ENCODE measurements around the gene PROKR1. TPM values are rescaled to one million over a fixed set of nuclear protein-coding genes. Genes with fewer than 3 reads are reported as not detected.

The PROKR1 gene
- total and polyA plus RNA-seq, 2 donors (not counting 1 experiment from before 2014, with no cell fraction given), result 0.01 TPM; not detected in 1

GRCh38 chr2:68667371-68667770 lies 24.0 kb downstream of the PROKR1 start:
- Histone ChIP-seq H3K9ac (ENCODE audit: low read length) (no peak overlapping the region), H3K4me2 (replicated peaks; ENCODE audit: low read depth, low read length, poor library complexity, severe bottlenecking) (no peak overlapping the region), H3K36me3 (replicated peaks in 1 of 2; ENCODE audit: control extremely low read depth in 1 of 2, control insufficient read depth in 1 of 2, extremely low read depth in 1 of 2, insufficient read depth in 2 of 2, low read length in 1 of 2) (no peaks in the 10 kb centered on the region), H3K27ac (ENCODE audit: low read length in 2 of 2) (no peak overlapping the region), H3K4me3 (ENCODE audit: control extremely low read depth in 1 of 5, extremely low read depth in 1 of 5, insufficient read depth in 1 of 5, low read depth in 2 of 5, low read length in 4 of 5) (no peak overlapping the region), H2AFZ (ENCODE audit: insufficient read depth, low read depth, low read length, poor library complexity, severe bottlenecking) (no peak overlapping the region), H4K20me1 (ENCODE audit: control insufficient read depth, insufficient read depth, low read length, poor library complexity, severe bottlenecking) (no peaks in the 10 kb centered on the region), H3K27me3 (replicated peaks in 1 of 4; ENCODE audit: control extremely low read depth in 1 of 4, control insufficient read depth in 3 of 4, insufficient read depth in 4 of 4, low read length in 3 of 4) (no peaks in the 10 kb centered on the region), H3K79me2 (ENCODE audit: control insufficient read depth, insufficient read depth, low read length) (no peaks in the 10 kb centered on the region), H3K9me3 (ENCODE audit: control extremely low read depth in 1 of 3, control insufficient read depth in 2 of 3, insufficient read depth in 1 of 3, low read length in 2 of 3) (peaks cover 0 to 4% (median 0%) of the 10 kb centered on the region in 3 donors), H3K4me1 (ENCODE audit: control insufficient read depth in 2 of 2, insufficient read depth in 2 of 2, low read length in 2 of 2) (peaks cover 8% of the 10 kb centered on the region in 2 donors)
- intact Hi-C loops (cut with micrococcal nuclease), result no loop called here
- ChIA-PET CTCF (interaction anchor here (1.2 kb wide), 1 partner anchor 37 kb away, joined by 3 read pairs; no protein-coding TSS in a partner anchor), POLR2A (no interaction called here)
- ATAC-seq (ENCODE audit: low read depth) (no peak), DNase-seq (no peak)
- no peak for TF ChIP-seq EZH2 (IDR thresholded peaks at IDR 0.05; ENCODE audit: borderline replicate concordance, insufficient read depth, low read depth, low read length, poor library complexity, severe bottlenecking)
- TF ChIP-seq, protein P1, sequence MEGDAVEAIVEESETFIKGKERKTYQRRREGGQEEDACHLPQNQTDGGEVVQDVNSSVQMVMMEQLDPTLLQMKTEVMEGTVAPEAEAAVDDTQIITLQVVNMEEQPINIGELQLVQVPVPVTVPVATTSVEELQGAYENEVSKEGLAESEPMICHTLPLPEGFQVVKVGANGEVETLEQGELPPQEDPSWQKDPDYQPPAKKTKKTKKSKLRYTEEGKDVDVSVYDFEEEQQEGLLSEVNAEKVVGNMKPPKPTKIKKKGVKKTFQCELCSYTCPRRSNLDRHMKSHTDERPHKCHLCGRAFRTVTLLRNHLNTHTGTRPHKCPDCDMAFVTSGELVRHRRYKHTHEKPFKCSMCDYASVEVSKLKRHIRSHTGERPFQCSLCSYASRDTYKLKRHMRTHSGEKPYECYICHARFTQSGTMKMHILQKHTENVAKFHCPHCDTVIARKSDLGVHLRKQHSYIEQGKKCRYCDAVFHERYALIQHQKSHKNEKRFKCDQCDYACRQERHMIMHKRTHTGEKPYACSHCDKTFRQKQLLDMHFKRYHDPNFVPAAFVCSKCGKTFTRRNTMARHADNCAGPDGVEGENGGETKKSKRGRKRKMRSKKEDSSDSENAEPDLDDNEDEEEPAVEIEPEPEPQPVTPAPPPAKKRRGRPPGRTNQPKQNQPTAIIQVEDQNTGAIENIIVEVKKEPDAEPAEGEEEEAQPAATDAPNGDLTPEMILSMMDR (IDR thresholded peaks at IDR 0.05), result no peak
- WGBS (ENCODE audit: insufficient coverage), result no CpG with 5 or more reads among the region's 2 CpGs
- peaks cover 10% of the 10 kb centered on the region for H3K4me1 Mint-ChIP-seq
- H3K27ac Mint-ChIP-seq, result no peak overlapping the region
- no peak overlapping the region for H3K4me3 Mint-ChIP-seq
- no peaks in the 10 kb centered on the region for H3K27me3 Mint-ChIP-seq
- peaks cover 4% of the 10 kb centered on the region for H3K9me3 Mint-ChIP-seq (ENCODE audit: insufficient read depth)

- no peak for DNase-seq
- H3K9me3 ChIP-seq (ENCODE audit: control extremely low read depth in 1 of 3, control insufficient read depth in 2 of 3, insufficient read depth in 1 of 3, low read length in 2 of 3), result peaks cover 0 to 4% (median 0%) of the 10 kb centered on the region in 3 donors
- H3K27me3 ChIP-seq (replicated peaks in 1 of 4; ENCODE audit: control extremely low read depth in 1 of 4, control insufficient read depth in 3 of 4, insufficient read depth in 4 of 4, low read length in 3 of 4), result no peaks in the 10 kb centered on the region
- H3K27ac Mint-ChIP-seq, result no peak overlapping the region
- H2AFZ ChIP-seq (ENCODE audit: insufficient read depth, low read depth, low read length, poor library complexity, severe bottlenecking), result no peak overlapping the region
- no peak overlapping the region for H3K4me3 ChIP-seq (ENCODE audit: control extremely low read depth in 1 of 5, extremely low read depth in 1 of 5, insufficient read depth in 1 of 5, low read depth in 2 of 5, low read length in 4 of 5)
- no peak for TF ChIP-seq EZH2 (IDR thresholded peaks at IDR 0.05; ENCODE audit: borderline replicate concordance, insufficient read depth, low read depth, low read length, poor library complexity, severe bottlenecking)
- TF ChIP-seq, protein P1 (IDR thresholded peaks at IDR 0.05), result no peak
- no peaks in the 10 kb centered on the region for H3K4me1 ChIP-seq (ENCODE audit: control insufficient read depth in 2 of 2, insufficient read depth in 2 of 2, low read length in 2 of 2)
- H3K9me3 Mint-ChIP-seq (ENCODE audit: insufficient read depth), result peaks cover 4% of the 10 kb centered on the region
- H4K20me1 ChIP-seq (ENCODE audit: control insufficient read depth, insufficient read depth, low read length, poor library complexity, severe bottlenecking), result no peaks in the 10 kb centered on the region
- no peaks in the 10 kb centered on the region for H3K27me3 Mint-ChIP-seq
- no peaks in the 10 kb centered on the region for H3K79me2 ChIP-seq (ENCODE audit: control insufficient read depth, insufficient read depth, low read length)
- H3K4me2 ChIP-seq (replicated peaks; ENCODE audit: low read depth, low read length, poor library complexity, severe bottlenecking), result no peak overlapping the region
- CTCF ChIA-PET, result interaction anchor here (2.0 kb wide), 1 partner anchor 18 kb away, joined by 4 read pairs; no protein-coding TSS in a partner anchor
- H3K9ac ChIP-seq (ENCODE audit: low read length), result no peak overlapping the region
- no peak for ATAC-seq (ENCODE audit: low read depth)
- no peak overlapping the region for H3K27ac ChIP-seq (ENCODE audit: low read length in 2 of 2)
- H3K4me1 Mint-ChIP-seq, result no peaks in the 10 kb centered on the region
- intact Hi-C loops (cut with micrococcal nuclease), result no loop called here
- H3K36me3 ChIP-seq (replicated peaks in 1 of 2; ENCODE audit: control extremely low read depth in 1 of 2, control insufficient read depth in 1 of 2, extremely low read depth in 1 of 2, insufficient read depth in 2 of 2, low read length in 1 of 2), result no peaks in the 10 kb centered on the region
- no peak overlapping the region for H3K4me3 Mint-ChIP-seq
- 80% methylated on average over 1 of the region's 3 CpGs for WGBS (ENCODE audit: insufficient coverage)
- POLR2A ChIA-PET, result no interaction called here
Measured at GRCh38 chr2:68669651-68670050, 26.3 kb downstream of the PROKR1 start.

Data from B cell (primary cell).